IPS-18a (cell line): ENCODE measurements around the gene MRPL11.
"Not testable (repeated sequence)": the region's sequence is repeated elsewhere in the genome, so short reads cannot be mapped to it uniquely, and the experiment has no call there.

Experiments
- H3K27ac ChIP-seq: one replicate; pipeline ENCODE4 v1.5.1; 2013; ENCODE audit warnings: low read length
- H3K27me3 ChIP-seq: one replicate; pipeline ENCODE4 v1.6.1; 2013; ENCODE audit warnings: mild to moderate bottlenecking, low read length; ENCODE audit not compliant: control insufficient read depth, insufficient read depth
- H3K36me3 ChIP-seq: one replicate; pipeline ENCODE4 v1.6.1; 2013; ENCODE audit warnings: low read depth, low read length; ENCODE audit not compliant: control insufficient read depth
- H3K4me1 ChIP-seq: one replicate; pipeline ENCODE4 v1.6.1; 2013; ENCODE audit warnings: low read depth, low read length; ENCODE audit not compliant: control insufficient read depth
- H3K4me3 ChIP-seq: one replicate; pipeline ENCODE4 v1.5.1; 2013; ENCODE audit warnings: low read length
- H3K9ac ChIP-seq: one replicate; pipeline ENCODE4 v1.6.1; 2013; ENCODE audit warnings: mild to moderate bottlenecking, low read length, moderate library complexity
- H3K9me3 ChIP-seq: one replicate; pipeline ENCODE4 v1.6.1; 2013; ENCODE audit warnings: low read depth, low read length; ENCODE audit not compliant: control insufficient read depth

The MRPL11 gene

DNA sequence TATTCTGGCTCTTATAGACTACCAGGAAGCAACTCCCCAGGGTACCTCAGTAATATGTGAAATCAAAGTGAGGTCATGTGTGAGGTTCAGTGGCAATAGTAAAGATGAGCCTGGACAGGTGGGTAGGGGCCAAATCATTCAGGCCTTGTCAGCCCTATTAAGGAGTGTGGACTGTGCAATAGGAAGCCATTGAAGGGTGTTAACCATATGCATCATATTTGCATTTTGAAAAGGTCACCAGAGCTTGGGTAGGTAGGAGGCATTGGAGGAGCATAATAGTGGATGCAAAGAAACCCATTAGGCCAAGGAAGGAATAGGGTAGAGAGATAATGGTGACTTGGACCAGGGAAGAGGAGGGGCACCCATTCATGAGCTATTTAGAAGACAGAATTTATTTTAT lies 8.4 kb upstream of the MRPL11 start:
- no peak overlapping the region for H3K4me3 ChIP-seq
- H3K36me3 ChIP-seq, result no peaks in the 10 kb centered on the region
- no peak overlapping the region for H3K27ac ChIP-seq
- no peaks in the 10 kb centered on the region for H3K27me3 ChIP-seq
- no peaks in the 10 kb centered on the region for H3K9me3 ChIP-seq
- peaks cover 14% of the 10 kb centered on the region for H3K4me1 ChIP-seq
- H3K9ac ChIP-seq, result no peak overlapping the region

GRCh38 chr11:66443602-66444001 lies 5.0 kb upstream of the MRPL11 start:
- Histone ChIP-seq H3K36me3 (no peaks in the 10 kb centered on the region), H3K27me3 (no peaks in the 10 kb centered on the region), H3K9me3 (no peaks in the 10 kb centered on the region), H3K9ac (no peak overlapping the region), H3K4me3 (no peak overlapping the region), H3K4me1 (peaks cover 14% of the 10 kb centered on the region), H3K27ac (no peak overlapping the region)

DNA sequence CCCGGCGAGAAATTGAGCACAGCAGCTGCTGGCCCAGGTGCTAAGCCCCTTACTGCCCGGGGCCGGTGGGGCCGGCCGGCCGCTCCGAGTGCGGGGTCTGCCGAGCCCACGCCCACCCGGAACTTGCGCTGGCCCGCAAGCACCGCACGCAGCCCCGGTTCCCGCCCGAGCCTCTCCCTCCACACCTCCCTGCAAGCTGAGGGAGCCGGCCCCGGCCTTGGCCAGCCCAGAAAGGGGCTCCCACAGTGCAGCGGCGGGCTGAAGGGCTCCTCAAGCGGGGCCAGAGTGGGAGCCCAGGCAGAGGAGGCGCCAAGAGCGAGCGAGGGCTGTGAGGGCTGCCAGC lies 2.3 kb upstream of the MRPL11 start:
- H3K4me1 ChIP-seq, H3K9me3 ChIP-seq, H3K27me3 ChIP-seq, H3K27ac ChIP-seq, H3K4me3 ChIP-seq, H3K9ac ChIP-seq: not testable (repeated sequence)
- H3K36me3 ChIP-seq, result peaks cover 12% of the 10 kb centered on the region

DNA sequence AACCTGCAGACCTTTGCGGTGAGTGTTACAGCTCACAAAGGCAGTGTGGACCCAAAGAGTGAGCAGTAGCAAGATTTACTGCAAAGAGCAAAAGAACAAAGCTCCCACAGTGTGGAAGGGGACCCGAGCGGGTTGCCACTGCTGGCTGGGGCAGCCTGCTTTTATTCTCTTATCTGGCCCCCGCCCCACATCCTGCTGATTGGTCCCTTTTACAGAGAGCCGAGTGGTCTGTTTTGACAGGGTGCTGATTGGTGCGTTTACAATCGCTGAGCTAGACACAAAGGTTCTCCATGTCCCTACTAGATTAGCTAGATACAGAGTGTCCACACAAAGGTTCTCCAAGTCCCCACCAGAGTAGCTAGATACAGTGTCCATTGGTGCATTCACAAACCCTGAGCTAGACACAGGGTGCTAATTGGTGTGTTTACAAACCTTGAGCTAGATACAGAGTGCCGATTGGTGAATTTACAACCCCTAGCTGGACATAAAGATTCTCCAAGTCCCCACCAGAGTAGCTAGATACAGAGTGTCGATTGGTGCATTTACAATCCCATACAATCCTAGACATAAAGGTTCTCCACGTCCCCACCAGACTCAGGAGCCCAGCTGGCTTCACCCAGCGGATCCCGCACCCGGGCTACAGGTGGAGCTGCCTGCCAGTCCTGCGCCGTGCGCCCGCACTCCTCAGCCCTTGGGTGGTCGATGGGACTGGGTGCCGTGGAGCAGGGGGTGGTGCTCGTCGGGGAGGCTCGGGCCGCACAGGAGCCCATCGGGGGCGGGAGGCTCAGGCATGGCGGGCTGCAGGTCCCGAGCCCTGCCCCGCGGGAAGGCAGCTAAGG lies 1.7 kb upstream of the MRPL11 start:
- not testable (repeated sequence) for H3K4me3 ChIP-seq, H3K4me1 ChIP-seq, H3K27me3 ChIP-seq, H3K9ac ChIP-seq, H3K9me3 ChIP-seq, H3K27ac ChIP-seq
- peaks cover 17% of the 10 kb centered on the region for H3K36me3 ChIP-seq

DNA sequence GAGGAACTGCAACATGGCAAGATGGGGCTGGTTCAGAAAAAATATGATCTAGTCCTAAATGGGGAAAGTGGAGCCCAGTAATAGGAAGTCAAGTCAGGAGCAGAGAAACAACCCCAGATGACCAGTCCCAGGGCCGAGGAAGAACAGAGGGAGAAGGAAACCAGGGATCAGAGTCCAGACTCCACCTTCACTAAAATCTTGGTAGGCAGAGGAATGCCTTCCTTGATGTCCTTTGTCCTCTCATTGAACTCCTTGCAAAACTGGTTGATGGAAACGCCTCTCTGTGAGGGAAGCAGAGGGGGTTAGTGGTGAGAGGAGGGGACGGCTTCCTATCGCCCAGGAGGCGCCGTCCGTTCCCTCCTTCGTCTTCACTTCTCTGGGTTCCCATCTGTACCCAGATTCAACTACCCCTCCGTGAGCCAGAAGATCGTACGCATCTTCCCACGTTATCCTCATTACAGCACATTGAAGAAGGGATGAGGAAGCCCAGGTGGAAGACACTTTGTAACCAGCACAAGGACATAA lies 607 bp downstream of the MRPL11 start:
- Histone ChIP-seq H3K27me3 (no peaks in the 10 kb centered on the region), H3K4me3 (peak overlapping the region; percentile 94), H3K27ac (peak overlapping the region; percentile 100), H3K9ac (peak overlapping the region; percentile 95), H3K9me3 (no peaks in the 10 kb centered on the region), H3K36me3 (peaks cover 24% of the 10 kb centered on the region), H3K4me1 (no peaks in the 10 kb centered on the region)

- Histone ChIP-seq H3K4me1 (no peaks in the 10 kb centered on the region), H3K9me3 (no peaks in the 10 kb centered on the region), H3K36me3 (peaks cover 24% of the 10 kb centered on the region), H3K4me3 (no peak overlapping the region), H3K27me3 (no peaks in the 10 kb centered on the region), H3K9ac (no peak overlapping the region), H3K27ac (no peak overlapping the region)
Measured at GRCh38 chr11:66432597-66432996, 6.1 kb downstream of the MRPL11 start.

DNA sequence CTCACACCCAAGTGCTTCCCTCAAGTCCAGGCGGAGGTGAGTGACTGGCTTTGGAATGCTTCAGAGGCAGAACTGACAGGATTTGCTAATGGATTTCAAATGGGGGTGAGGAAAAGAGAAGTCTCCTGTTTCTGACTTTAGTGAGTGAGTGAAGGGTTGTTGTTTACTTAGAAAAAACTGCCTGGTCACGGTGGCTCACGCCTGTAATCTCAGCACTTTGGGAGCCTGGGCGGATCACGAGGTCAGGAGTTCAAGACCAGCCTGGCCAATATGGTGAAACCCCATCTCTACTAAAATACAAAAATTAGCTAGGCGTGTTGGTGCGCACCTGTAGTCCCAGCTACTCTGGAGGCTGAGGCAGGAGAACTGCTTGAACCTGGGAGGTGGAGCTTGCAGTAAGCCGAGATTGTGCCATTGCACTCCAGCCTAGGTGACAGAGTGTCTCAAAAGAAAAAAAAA lies 6.7 kb downstream of the MRPL11 start:
- not testable (repeated sequence) for H3K9ac ChIP-seq, H3K27ac ChIP-seq, H3K4me3 ChIP-seq, H3K9me3 ChIP-seq, H3K27me3 ChIP-seq, H3K4me1 ChIP-seq
- H3K36me3 ChIP-seq, result peaks cover 22% of the 10 kb centered on the region

DNA sequence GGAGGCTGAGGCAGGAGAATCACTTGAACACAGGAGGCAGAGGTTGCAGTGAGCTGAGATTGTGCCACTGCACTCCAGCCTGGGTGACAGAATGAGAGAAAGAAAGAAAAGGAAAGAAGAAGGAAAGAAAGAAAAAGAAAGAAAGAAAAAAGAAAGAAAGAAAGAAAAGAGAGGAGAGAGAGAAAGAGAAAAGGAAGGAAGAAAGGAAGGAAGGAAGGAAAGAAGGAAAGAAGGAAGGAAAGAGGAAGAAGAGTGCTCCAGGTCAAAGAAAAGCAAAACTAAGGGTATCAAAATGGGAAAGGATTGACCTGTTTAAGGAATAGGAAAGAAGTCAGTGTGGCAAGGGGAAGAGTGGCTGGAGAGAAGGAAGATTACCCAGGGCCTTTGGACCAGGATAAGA lies 7.4 kb downstream of the MRPL11 start:
- not testable (repeated sequence) for H3K9me3 ChIP-seq, H3K9ac ChIP-seq, H3K27me3 ChIP-seq, H3K27ac ChIP-seq, H3K4me1 ChIP-seq, H3K4me3 ChIP-seq
- peaks cover 16% of the 10 kb centered on the region for H3K36me3 ChIP-seq

GRCh38 chr11:66429983-66430602 lies 8.6 kb downstream of the MRPL11 start:
- H3K36me3 ChIP-seq, result peaks cover 4% of the 10 kb centered on the region
- no peaks in the 10 kb centered on the region for H3K27me3 ChIP-seq
- no peaks in the 10 kb centered on the region for H3K9me3 ChIP-seq
- no peaks in the 10 kb centered on the region for H3K4me1 ChIP-seq
- no peak overlapping the region for H3K4me3 ChIP-seq
- no peak overlapping the region for H3K9ac ChIP-seq
- no peak overlapping the region for H3K27ac ChIP-seq

DNA sequence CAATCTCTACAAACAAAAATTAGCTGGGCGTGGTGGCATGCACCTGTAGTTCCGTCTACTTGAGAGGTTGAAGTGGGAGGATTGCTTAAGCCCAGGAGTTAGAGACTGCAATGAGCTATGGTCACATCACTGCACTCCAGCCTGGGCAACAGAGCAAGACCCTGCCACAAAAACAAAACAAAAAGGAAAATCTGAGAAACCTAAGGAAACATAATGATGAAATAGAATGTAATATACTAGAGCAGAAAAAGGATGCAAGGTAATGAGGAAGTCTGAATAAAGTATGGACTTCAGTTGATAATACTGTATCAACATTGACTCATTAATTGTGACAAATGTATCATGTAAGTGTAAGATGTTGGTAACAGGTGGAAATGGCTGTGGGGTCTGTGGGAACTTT lies 9.7 kb downstream of the MRPL11 start:
- Histone ChIP-seq H3K27ac (no peak overlapping the region), H3K27me3 (no peaks in the 10 kb centered on the region), H3K4me1 (no peaks in the 10 kb centered on the region), H3K36me3 (no peaks in the 10 kb centered on the region), H3K4me3 (no peak overlapping the region), H3K9ac (no peak overlapping the region), H3K9me3 (no peaks in the 10 kb centered on the region)

DNA sequence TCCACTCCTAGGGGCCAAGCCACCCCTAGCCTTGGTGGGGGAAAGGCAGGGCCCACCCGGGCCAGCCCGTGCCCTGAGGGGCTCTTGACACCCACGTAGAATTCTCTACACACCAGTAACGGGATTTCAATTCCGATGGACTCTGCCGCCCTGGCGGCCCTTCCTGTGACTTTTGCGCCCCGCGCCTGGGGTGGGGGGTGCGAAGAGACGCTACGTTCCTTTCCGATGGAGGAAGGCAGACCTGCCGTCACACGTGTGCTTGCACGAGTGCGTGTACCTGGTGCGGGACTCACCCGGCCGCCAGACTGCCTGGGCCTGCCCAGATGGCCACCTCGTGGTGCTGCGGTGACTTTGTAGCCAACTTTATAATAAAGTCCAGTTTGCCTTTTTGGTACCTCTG lies 12.3 kb downstream of the MRPL11 start:
- Histone ChIP-seq H3K27me3 (peaks cover 2% of the 10 kb centered on the region), H3K9me3 (no peaks in the 10 kb centered on the region), H3K27ac (no peak overlapping the region), H3K9ac (no peak overlapping the region), H3K4me1 (no peaks in the 10 kb centered on the region), H3K36me3 (no peaks in the 10 kb centered on the region), H3K4me3 (no peak overlapping the region)
